Neural cell (in vitro differentiated cells): ENCODE measurements around the gene RAB3C.
A peak's percentile ranks its signal among the peaks of the same experiment; 100 is the strongest.

Source experiments
- EZH2 ChIP-seq: fragments of 200-600, 300-800 bp; shearing (Covaris generic), sonication (generic); IDR thresholded peaks from 2 replicates; pipeline ENCODE4 v1.6.1; 2014; ENCODE audit warnings: antibody characterized with exemption, low read length, borderline replicate concordance, mild to moderate bottlenecking; ENCODE audit not compliant: insufficient read depth, poor library complexity, severe bottlenecking
- MXI1 ChIP-seq: fragments of 450-650 bp; conservative IDR thresholded peaks from 2 replicates; pipeline ENCODE4 v1.6.1; 2014; ENCODE audit warnings: antibody characterized with exemption, mild to moderate bottlenecking; ENCODE audit not compliant: poor library complexity, severe bottlenecking
- POLR2AphosphoS5 ChIP-seq: IDR thresholded peaks from 2 replicates; pipeline ENCODE4 v1.6.1; 2012
- SMC3 ChIP-seq: fragments of 450-650 bp; conservative IDR thresholded peaks from 2 replicates; pipeline ENCODE4 v1.6.1; 2014; ENCODE audit warnings: antibody characterized with exemption, mild to moderate bottlenecking, moderate library complexity; ENCODE audit not compliant: poor library complexity
- TAF1 ChIP-seq: IDR thresholded peaks from 2 replicates; pipeline ENCODE4 v1.6.1; 2012; ENCODE audit warnings: low read depth
- TF ChIP-seq, protein P1 (sequence below): fragments of 450-650 bp; IDR thresholded peaks from 2 replicates; pipeline ENCODE4 v1.5.1; 2014; ENCODE audit warnings: antibody characterized with exemption, mild to moderate bottlenecking, moderate library complexity; ENCODE audit not compliant: poor library complexity, severe bottlenecking

DNA sequence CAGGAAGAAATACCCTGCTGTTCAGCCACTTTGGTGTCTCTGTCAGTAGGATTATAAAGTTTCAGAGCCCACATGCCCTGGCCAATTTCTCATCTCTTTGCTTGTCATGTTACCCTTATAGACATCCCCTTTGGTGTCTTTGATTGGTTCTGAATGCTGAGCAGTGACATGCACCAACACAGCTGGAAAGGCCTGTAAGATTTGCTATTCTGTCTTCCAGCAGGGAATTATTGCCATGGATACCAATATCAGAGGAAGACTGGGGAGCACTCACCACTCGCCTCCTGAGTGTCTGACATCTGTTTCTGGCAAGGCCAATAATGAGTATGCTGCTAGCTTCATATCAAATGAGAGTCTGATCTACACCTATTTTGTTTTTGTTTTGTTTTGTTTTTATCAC is 34.4 kb downstream of the RAB3C start:
- TF ChIP-seq, protein P1, sequence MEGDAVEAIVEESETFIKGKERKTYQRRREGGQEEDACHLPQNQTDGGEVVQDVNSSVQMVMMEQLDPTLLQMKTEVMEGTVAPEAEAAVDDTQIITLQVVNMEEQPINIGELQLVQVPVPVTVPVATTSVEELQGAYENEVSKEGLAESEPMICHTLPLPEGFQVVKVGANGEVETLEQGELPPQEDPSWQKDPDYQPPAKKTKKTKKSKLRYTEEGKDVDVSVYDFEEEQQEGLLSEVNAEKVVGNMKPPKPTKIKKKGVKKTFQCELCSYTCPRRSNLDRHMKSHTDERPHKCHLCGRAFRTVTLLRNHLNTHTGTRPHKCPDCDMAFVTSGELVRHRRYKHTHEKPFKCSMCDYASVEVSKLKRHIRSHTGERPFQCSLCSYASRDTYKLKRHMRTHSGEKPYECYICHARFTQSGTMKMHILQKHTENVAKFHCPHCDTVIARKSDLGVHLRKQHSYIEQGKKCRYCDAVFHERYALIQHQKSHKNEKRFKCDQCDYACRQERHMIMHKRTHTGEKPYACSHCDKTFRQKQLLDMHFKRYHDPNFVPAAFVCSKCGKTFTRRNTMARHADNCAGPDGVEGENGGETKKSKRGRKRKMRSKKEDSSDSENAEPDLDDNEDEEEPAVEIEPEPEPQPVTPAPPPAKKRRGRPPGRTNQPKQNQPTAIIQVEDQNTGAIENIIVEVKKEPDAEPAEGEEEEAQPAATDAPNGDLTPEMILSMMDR = no peak
- TF ChIP-seq POLR2AphosphoS5 = peak; percentile 77
- TF ChIP-seq MXI1 = no peak
- no peak for TF ChIP-seq TAF1
- TF ChIP-seq EZH2 = no peak
- peak; percentile 16 for TF ChIP-seq SMC3
